Uterus (tissue), 4 donors: Measurements from ENCODE around the gene SEPHS1. TPM values are rescaled to one million over a fixed set of nuclear protein-coding genes. Genes with fewer than 3 reads are reported as not detected.
"Not testable (repeated sequence)": the region's sequence is repeated elsewhere in the genome, so short reads cannot be mapped to it uniquely, and the experiment has no call there.

Source experiments
- DNase-seq, 2 donors: peaks; one replicate each; pipeline ENCODE4 v3.0.0-alpha.2; 2019 to 2020
- H3K27ac ChIP-seq, 2 donors: fragments of 200-600 bp; sonication (generic); 1 replicate in 1 of 2; 2 replicates in 1 of 2; pipeline ENCODE4 v1.5.1; 2016 to 2018
- H3K27me3 ChIP-seq, 2 donors: fragments of 200-600 bp; sonication (generic); one replicate each; pipeline ENCODE4 v1.5.1; 2018 to 2019; ENCODE audit warnings: control low read depth in 1 of 2
- H3K36me3 ChIP-seq, 2 donors: fragments of 200-600 bp; sonication (generic); one replicate each; pipeline ENCODE4 v1.5.1; 2019; ENCODE audit warnings: control low read depth in 1 of 2
- H3K4me1 ChIP-seq, 2 donors: fragments of 200-600 bp; sonication (generic); one replicate each; pipeline ENCODE4 v1.5.1; 2018 to 2019; ENCODE audit warnings: control low read depth in 1 of 2
- H3K4me3 ChIP-seq, 2 donors: fragments of 200-600 bp; sonication (generic); 1 replicate in 1 of 2; 2 replicates in 1 of 2; pipeline ENCODE4 v1.5.1; 2018 to 2019; ENCODE audit warnings: mild to moderate bottlenecking in 1 of 2
- H3K9me3 ChIP-seq, 2 donors: fragments of 200-600 bp; sonication (generic); one replicate each; pipeline ENCODE4 v1.5.1; 2019; ENCODE audit warnings: control low read depth in 1 of 2
- CTCF ChIP-seq, 4 experiments: fragments of 200-600 bp in 2 of 4; fragments of 450-650 bp in 2 of 4; sonication (generic) in 2 of 4; IDR thresholded peaks; one replicate each; pipeline ENCODE4 v1.5.1; 2016 to 2019; ENCODE audit warnings: antibody characterized with exemption in 4 of 4, mild to moderate bottlenecking in 2 of 4, moderate library complexity in 1 of 4
- POLR2A ChIP-seq, 2 donors: fragments of 450-650 bp; IDR thresholded peaks; one replicate each; pipeline ENCODE4 v1.6.1; 2016; ENCODE audit warnings: antibody characterized with exemption in 2 of 2, mild to moderate bottlenecking in 1 of 2, moderate library complexity in 1 of 2
- intact Hi-C: fragments of 100-400 bp; cut with DNase I; formaldehyde crosslinking; loops from one replicate; pipeline ENCODE4 v1.15.1; 2023; ENCODE audit warnings: low total_unique reads
- total RNA-seq, 4 donors: library from RNA; depleted of rRNA in 3 of 4; stranded (reverse); fragments of >200 nt in 3 of 4; gene quantifications; one replicate each; pipeline versions ENCODE4 v1.1.0 to v1.2.4, GENCODE V29; 2014 to 2023
- donor health status: DM: yes; HTN: yes; CAD: no.

The SEPHS1 gene
- total RNA-seq, 4 donors from 2014 or later: 11.2 to 106 (median 34.8) TPM

DNA sequence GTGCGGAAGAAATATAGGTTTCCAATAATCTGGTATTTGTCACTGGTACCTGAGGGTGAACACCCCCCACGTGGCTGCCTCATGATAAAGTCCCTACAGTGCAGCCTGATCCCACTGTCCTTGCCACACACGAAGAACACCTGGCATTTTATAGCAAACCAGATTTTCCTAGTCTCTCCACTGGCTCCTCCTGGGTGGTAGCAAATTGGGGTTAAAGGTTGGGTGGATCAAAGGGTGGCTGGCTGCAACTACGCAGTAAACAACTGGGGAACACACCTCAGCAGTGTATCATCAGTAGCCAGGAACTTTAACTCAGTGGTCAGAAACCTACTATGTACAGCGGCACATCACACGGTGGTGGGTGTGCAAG, 10.3 kb downstream of the SEPHS1 start:
- TF ChIP-seq CTCF (IDR thresholded peaks at IDR 0.05) (no peak), POLR2A (IDR thresholded peaks at IDR 0.05) (no peak)
- H3K36me3 ChIP-seq: no peaks in the 10 kb centered on the region
- no peak for DNase-seq
- H3K9me3 ChIP-seq: no peaks in the 10 kb centered on the region
- intact Hi-C loops: no loop called here
- H3K4me1 ChIP-seq: no peaks in the 10 kb centered on the region
- no peak overlapping the region for H3K27ac ChIP-seq
- no peak overlapping the region for H3K4me3 ChIP-seq
- no peaks in the 10 kb centered on the region for H3K27me3 ChIP-seq

DNA sequence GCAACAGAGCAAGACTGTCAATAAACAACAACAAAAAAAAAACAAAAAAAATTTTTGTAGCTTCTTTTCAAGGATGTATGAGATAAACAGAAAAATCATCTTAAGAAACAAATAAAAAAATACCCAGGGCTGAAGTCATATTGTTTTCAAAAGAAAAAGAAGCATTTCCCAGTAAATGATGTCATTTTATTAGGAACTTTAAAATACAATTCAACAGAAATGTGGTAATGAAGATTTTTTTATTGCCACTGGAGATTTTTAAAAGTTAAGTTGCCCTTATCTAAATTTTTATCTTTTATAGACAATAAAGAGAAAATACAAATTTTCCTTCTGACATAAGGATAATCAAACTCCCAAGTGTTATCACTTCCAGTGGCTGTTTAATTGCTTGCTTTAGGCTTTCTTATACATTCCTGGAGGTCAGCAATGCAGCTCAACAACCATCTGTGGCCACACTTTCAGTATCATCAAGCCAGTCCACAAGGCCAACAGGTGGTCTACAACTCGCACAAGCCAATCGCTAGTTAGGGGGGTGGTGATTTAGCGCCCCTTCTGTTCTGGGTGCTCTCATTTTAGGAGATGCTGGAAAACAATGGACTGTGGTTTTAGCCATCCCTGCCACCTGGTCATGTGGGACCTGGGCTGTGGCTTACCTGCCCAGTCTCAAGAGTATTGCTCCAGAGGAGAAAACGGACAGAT, 10.8 kb downstream of the SEPHS1 start:
- Histone ChIP-seq H3K4me3 (no peak overlapping the region), H3K4me1 (no peaks in the 10 kb centered on the region), H3K27ac (no peak overlapping the region), H3K27me3 (no peaks in the 10 kb centered on the region), H3K36me3 (no peaks in the 10 kb centered on the region), H3K9me3 (no peaks in the 10 kb centered on the region)
- no peak for DNase-seq
- intact Hi-C loops: no loop called here
- TF ChIP-seq POLR2A (IDR thresholded peaks at IDR 0.05) (no peak), CTCF (IDR thresholded peaks at IDR 0.05) (no peak)

DNA sequence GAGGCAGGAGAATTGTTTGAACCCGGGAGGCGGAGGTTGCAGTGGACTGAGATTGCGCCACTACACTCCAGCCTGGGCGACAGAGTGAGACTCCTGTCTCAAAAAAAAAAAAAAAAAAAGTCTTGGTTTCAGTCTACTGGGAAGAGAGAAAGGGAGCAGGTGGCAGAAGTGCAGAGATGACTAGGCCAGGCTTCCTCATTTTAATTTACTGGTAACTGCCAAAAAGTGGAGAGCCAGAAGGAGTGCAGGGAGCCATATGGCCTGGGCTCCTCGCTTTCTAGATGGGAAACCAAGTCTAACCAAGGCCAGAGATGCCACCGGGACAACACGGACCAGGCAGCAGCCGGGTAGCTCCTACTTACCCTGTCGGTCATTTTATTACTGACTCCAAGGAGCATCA, 12.2 kb downstream of the SEPHS1 start:
- no peaks in the 10 kb centered on the region for H3K36me3 ChIP-seq
- DNase-seq: no peak
- intact Hi-C loops: no loop called here

DNA sequence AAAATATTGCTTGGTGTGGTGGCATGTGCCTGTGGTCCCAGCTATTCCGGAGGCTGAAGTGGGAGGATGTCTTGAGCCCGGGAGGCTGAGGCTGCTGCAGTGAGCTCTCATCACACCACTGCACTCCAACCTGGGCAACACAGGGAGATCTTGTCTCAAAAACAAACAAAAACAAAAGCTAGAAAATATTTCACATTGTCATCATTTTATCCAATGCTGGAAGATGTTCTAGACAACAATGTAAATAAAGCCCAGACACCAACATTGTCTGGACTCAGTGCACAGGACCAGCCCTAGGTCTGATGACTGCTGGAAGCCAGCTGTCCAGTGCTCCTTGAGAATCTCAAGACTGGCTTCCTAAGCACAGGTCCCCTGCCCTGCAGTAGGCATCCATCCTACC, 13.5 kb downstream of the SEPHS1 start:
- intact Hi-C loops: no loop called here
- no peak for TF ChIP-seq CTCF (IDR thresholded peaks at IDR 0.05)
- TF ChIP-seq POLR2A (IDR thresholded peaks at IDR 0.05): no peak
- no peaks in the 10 kb centered on the region for H3K36me3 ChIP-seq
- H3K4me1 ChIP-seq: no peaks in the 10 kb centered on the region
- H3K27ac ChIP-seq: no peak overlapping the region
- no peak overlapping the region for H3K4me3 ChIP-seq
- H3K9me3 ChIP-seq: no peaks in the 10 kb centered on the region
- H3K27me3 ChIP-seq: no peaks in the 10 kb centered on the region
- no peak for DNase-seq

More for the DNA sequence above, 12.2 kb downstream of the SEPHS1 start:
- TF ChIP-seq CTCF (IDR thresholded peaks at IDR 0.05): no peak
- no peak for TF ChIP-seq POLR2A (IDR thresholded peaks at IDR 0.05)
- H3K4me3 ChIP-seq: no peak overlapping the region
- no peaks in the 10 kb centered on the region for H3K9me3 ChIP-seq
- no peaks in the 10 kb centered on the region for H3K4me1 ChIP-seq
- no peak overlapping the region for H3K27ac ChIP-seq
- H3K27me3 ChIP-seq: no peaks in the 10 kb centered on the region

DNA sequence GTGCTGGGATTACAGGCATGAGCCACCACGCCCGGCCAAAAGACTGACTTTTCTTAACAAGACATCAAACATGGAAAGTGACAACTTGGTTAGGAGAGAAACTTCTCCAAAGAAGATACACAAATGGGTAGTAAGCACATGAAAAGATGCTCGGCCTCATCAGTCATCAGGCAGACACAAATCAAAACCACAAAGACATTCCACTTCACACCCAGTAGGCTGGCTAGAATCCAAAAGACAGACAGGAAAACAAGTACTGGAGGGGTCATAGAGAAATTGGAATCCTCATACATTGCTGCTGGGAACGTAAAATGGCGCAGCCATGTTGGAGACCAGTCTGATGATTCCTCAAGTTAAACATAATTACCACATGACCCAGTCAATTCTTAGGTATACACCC, 16.4 kb downstream of the SEPHS1 start:
- Histone ChIP-seq H3K4me3 (no peak overlapping the region), H3K9me3 (no peaks in the 10 kb centered on the region), H3K36me3 (no peaks in the 10 kb centered on the region), H3K27ac (no peak overlapping the region), H3K4me1 (no peaks in the 10 kb centered on the region), H3K27me3 (no peaks in the 10 kb centered on the region)
- intact Hi-C loops: no loop called here
- no peak for DNase-seq
- TF ChIP-seq POLR2A (IDR thresholded peaks at IDR 0.05) (no peak), CTCF (IDR thresholded peaks at IDR 0.05) (no peak)

GRCh38 chr10:13330980-13331379, 17.1 kb downstream of the SEPHS1 start:
- DNase-seq, H3K4me1 ChIP-seq, H3K9me3 ChIP-seq, intact Hi-C loops, H3K36me3 ChIP-seq, H3K4me3 ChIP-seq, H3K27ac ChIP-seq, H3K27me3 ChIP-seq: not testable (repeated sequence)
